Coronary artery (tissue), 2 donors: ENCODE data around the gene RBP5.

ENCODE experiments used
- DNase-seq: peaks from one replicate; pipeline ENCODE4 v3.0.0-alpha.2; 2017; ENCODE audit warnings: low spot score
- H3K27ac ChIP-seq, 2 donors: fragments of 200-600 bp; sonication (generic); one replicate each; pipeline ENCODE4 v1.5.1; 2016 to 2019
- H3K4me3 ChIP-seq: fragments of 200-600 bp; sonication (generic); 2 replicates; pipeline ENCODE4 v1.5.1; 2016; ENCODE audit warnings: mild to moderate bottlenecking, moderate library complexity
- CTCF ChIP-seq: fragments of 200-600 bp; sonication (generic); IDR thresholded peaks from one replicate; pipeline ENCODE4 v1.5.1; 2019; ENCODE audit warnings: antibody characterized with exemption

The RBP5 gene

DNA sequence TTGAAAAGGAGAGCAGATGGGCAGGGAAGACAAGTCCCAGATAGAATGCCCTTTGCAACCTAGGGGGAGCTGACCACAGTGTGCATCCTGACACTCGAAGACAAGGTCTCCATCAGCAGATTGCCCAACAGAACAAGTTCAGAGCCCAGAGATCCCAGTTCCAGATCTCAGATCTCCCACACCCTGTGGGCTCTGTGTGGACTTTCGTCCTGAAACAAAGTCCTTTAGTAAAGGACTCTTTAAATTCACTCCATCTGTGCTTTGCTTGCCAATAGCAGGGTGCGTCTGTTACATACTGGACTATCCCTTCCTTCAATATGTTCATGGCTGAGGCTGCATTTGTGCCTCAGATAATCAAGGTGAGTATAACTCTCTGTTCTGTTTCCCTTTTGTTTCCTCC lies 11.0 kb downstream of the RBP5 start:
- Histone ChIP-seq H3K4me3 (no peak overlapping the region), H3K27ac (no peak overlapping the region)
- no peak for TF ChIP-seq CTCF
- no peak for DNase-seq

GRCh38 chr12:7116916-7117315 lies 11.8 kb downstream of the RBP5 start:
- Histone ChIP-seq H3K27ac (no peak overlapping the region), H3K4me3 (no peak overlapping the region)
- TF ChIP-seq CTCF, result no peak
- DNase-seq, result no peak

DNA sequence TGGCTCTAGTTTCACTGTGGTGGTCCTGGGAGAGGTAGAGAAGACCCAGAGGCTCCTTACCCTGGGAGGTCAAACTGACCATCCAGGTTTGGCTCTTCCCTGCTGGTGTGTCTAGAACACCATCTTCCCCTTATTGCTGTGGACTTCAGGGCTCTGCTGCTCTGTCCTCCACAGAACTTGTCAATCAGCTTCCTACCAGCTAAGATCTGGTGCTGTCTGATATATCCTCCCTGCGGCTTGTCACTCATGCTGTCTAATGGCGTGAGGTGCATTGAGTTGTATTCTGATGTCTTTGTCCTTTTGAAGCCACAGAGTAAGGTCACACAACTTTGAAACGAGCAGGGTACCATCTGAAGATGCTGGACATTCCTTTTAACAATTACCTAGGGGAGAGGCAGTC lies 12.5 kb downstream of the RBP5 start:
- H3K4me3 ChIP-seq, result no peak overlapping the region
- no peak for DNase-seq
- H3K27ac ChIP-seq, result no peak overlapping the region
- TF ChIP-seq CTCF, result no peak

DNA sequence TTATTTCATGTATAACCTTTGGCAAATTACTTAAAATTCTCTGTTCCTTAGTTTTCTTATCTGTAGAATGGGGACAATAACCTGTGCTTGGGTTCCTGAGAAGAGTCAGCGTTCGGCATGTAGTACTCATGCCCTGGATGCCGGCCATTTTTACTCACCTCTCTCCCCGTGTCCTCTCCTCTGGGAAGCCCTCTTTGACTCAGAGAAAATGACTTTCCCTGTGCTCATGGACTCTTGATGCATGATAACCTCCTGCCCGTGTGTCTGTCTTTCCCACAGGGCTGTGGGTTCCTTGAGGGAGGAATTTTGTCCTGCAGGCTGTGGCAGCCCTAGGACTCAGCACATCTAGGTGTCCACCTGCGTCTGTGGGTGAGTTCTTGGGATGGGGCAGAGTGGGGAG lies 13.8 kb downstream of the RBP5 start:
- no peak overlapping the region for H3K4me3 ChIP-seq
- DNase-seq, result no peak
- H3K27ac ChIP-seq, result no peak overlapping the region
- TF ChIP-seq CTCF, result no peak

DNA sequence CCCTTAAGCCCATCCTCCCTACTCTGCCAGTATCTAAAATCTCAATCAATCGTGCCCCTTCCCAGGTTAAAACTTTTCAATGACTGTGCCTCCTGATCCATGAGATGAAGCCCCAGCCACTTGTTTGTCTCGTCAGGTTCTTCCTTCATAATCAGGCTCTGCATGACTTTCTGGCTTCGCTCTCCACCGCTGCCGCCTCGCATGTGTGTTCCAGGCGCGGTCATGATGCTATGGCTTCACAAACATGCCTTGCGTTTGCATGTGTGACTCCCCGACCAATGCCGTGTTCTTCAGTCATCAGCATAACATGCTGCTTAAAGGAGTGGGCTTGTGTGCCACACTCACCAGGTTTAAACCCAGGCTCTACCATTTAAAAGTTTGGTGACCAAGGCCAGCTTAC lies 14.7 kb downstream of the RBP5 start:
- TF ChIP-seq CTCF, result no peak
- DNase-seq, result no peak
- no peak overlapping the region for H3K4me3 ChIP-seq
- H3K27ac ChIP-seq, result no peak overlapping the region

DNA sequence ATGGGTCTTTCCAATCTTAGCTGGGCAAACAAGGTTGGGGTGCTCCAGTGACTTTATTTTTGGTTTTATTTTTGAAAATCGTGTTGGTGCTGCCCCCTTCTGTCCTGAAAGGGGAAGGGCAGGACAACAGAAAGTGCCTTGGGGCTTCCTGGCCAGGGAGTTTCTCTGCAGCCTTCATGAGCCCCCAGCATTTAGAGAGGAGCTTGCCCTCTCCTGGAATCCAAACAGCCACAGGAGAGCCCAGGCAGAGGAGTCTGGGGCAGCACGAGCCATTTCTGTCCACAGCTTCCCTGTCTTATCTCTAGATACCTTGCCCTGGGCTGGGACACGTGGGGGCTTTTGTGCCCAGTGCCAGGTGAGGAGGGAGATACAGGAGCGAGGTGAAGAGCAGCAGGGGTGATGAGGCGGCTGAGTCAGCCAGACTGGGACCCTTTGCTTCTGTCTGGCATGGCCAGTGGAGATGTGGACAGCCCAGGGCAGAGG lies 15.3 kb downstream of the RBP5 start:
- no peak for DNase-seq
- Histone ChIP-seq H3K27ac (no peak overlapping the region), H3K4me3 (no peak overlapping the region)
- TF ChIP-seq CTCF, result peak; percentile 74

DNA sequence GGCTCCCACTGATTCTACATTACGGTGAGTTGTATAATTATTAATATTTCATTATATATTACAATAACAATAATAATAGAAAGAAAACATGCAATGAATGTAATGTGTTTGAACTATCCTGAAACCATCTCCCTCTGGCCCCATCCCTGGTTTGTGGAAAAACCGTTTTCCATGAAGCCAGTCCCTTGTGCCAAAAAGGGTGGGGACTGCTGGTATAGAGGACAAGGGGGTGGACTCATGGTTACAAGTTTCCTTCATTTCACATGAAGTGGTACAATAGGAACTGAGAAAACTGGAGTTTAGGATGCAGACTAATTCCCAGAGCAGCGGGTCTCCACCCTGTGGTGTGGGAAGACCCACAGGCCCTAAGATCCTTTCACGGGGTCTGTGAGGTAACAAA lies 16.6 kb downstream of the RBP5 start:
- TF ChIP-seq CTCF, result no peak
- Histone ChIP-seq H3K4me3 (no peak overlapping the region), H3K27ac (peak overlapping the region in 1 of 2 donors; percentile 39)
- no peak for DNase-seq
